HG02642 (cell line): Measurements from ENCODE around the gene EEFSEC.

Source experiments
- ATAC-seq: cut with Tn5 transposase; IDR thresholded peaks from one replicate; pipeline ENCODE4 v1.9.1; 2021; ENCODE audit warnings: mild to moderate bottlenecking; ENCODE audit not compliant: unreplicated experiment, poor library complexity

Gene EEFSEC

DNA sequence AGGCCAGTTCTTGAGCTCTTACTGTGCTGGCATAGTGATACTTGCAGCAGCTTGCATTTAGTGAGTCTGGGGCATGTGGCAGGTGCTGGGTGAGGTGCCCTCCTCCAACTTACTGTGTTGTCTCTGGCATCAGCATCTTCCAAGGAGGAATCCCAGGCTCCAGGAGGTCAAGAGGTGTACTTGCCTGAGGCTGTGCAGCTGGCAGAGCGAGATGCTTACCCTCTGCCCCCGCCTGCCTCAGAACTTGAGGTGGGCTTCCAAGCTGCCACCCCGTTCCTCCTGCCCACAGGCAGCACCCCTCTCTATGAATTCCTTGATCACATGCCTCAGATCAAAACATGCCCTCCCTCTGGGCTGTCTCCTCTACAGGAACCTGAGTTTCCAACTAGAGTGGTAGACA is 86.0 kb downstream of the EEFSEC start:
- ATAC-seq: no peak

- no peak for ATAC-seq
These were observed 87.0 kb downstream of the EEFSEC start for GRCh38 chr3:128240232-128240631.

DNA sequence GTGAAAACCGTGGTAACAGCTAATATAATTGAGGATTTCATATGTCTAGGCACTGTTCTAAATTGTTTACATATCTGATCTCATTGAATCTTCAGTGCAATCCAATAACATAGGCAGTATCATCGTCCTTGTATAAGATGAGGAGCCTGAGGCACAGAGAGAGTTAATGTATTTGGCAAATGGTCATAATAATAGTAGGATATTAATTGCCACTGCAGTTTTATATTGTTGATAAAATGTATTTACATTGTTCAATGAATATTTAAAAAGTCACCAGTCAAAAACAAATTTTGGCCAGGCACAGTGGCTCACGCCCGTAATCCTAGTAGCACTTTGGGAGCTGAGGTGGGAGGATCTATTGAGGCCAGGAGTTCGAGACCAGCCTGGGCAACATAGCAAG is 88.5 kb downstream of the EEFSEC start:
- no peak for ATAC-seq

DNA sequence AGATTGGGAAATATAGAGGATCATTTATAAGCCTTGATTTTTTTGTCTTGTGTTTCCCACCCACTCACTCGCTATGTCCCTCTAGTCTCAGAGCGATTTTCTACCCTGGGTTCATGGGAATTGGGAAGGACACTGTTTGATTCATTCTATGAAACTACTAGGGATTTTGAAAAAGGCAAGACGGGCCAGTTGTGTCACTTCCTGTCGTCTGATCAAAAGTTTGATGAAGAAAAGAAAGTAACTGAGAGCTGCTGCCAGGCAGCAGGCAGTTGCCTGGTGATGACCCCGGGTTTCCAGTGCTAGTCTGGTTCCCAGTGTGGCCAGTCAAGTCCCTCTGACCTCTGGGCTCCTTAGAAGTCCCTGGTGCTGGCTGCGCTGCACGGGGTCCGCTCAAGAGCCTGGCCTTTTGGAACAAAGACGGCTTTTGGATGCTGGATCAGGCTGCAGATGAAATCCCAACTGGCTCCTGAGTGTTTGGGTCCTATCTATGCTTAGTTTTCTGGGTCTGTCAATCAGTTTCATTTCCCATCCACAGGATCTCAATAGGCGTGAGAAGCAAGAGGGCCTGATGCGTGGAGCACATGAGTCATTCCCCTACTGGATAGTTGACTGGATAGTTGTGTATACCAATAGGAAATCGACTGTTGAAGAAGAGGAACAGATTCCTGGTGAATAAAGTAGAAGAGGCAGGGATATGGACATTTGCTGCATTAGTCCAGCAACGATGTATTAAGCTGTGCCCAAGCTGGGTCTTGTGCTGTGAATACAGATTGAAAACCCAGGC is 89.7 kb downstream of the EEFSEC start:
- no peak for ATAC-seq

GRCh38 chr3:128243602-128244504 is 90.6 kb downstream of the EEFSEC start:
- ATAC-seq: no peak

DNA sequence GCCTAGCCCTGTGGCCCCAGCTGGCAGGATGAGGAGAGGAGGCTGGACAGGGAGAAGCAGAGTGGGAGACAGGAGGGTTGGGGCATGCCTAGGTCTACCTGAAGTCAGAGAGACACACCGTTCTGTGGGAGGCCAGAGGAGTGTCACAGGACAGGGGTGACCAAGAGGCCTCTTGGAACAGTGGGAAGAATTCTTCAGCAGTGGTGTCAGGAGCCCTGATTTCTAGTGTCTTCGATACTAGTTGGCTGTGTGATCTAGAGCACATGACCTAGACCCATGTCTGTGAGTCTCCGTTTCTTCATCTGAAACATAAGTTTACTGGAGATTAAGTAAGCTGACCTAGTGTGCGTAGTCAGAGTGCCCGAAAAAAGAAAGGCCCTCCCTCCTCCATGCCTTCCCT is 92.2 kb downstream of the EEFSEC start:
- ATAC-seq: no peak

GRCh38 chr3:128247666-128248409 is 94.6 kb downstream of the EEFSEC start:
- no peak for ATAC-seq

DNA sequence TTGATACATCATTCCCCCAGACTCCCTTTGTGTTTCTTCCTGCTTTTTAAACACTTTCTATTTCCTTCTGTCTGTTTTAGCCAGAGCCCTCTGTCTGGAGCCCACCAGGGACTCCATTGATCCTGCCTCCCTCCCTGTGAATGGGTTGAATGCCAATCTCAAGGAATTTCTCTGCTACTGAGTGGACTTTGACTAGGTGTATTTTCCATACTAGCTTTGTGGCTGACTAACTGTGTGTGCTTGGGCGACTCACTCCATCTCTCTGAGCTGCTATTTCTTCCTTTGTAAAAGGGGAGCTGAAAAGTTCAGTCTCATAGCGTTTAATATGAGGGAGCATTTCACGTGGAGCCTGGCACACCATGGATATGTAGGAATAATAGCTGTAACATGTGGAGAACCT is 98.8 kb downstream of the EEFSEC start:
- ATAC-seq: no peak

DNA sequence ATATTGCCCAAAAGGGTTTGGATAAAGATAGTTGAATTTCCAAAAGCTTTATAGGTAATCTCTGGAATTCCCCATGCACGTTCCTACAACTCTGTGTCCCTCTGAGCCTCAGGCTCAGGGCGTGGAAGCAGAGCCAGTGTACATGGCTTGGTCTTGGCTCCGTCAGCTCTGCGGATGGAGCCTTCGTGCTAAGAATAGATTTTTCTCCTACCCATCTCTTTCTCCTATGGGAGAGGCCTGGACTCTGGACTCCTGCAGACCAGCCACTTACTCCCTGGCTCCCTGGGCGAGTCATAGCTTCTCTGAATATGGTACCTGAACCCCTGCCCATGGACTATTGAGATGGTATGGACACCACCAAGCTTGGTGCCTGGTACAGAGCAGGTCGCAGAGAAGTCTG is 99.9 kb downstream of the EEFSEC start:
- no peak for ATAC-seq

DNA sequence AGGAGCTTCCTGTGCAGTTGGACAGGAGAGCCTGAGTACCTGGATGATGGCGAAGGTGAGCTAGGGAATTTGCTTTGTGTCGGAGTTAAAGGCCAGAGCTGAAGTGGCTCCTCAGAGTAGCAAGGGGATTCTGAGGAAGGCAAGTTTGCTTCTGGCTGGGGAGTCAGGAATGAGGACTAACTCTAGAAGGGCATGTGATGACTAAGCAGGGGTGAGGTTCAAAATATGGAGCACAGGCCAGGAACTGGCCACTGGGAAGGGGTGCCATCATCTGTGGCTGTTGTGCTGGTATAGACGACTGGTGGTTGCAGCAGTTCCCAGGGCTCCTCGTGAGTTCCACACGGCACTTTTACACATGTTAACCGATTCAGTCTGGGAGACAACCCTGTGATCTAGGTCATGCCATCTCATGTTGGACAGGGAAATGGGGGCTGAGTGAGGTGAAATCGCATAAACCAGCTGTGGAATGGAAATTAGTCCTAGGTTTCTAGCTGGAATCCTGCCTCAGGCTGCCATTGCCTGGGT is 100.8 kb downstream of the EEFSEC start:
- ATAC-seq: no peak

DNA sequence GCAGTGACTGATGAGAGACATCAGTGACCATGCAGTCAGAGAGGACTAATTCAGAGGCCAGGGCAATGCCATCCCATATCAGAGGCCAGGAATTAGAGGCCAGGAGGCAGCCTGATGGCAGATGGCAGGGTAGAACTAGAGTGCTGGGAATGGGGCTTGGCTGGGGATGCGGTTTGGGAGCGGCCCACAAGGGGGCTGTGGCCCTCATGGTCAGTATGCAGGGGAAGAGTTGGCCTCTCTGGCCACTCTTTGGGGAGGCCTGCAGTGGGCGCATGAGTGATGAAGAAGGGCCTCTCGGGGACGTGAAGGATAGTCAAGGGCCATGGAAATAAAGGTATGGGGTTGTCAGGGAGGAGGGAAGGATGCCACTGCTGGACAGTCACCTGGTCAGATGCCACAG is 101.7 kb downstream of the EEFSEC start:
- no peak for ATAC-seq

- ATAC-seq: no peak
These were observed 102.8 kb downstream of the EEFSEC start for GRCh38 chr3:128256131-128256530.

DNA sequence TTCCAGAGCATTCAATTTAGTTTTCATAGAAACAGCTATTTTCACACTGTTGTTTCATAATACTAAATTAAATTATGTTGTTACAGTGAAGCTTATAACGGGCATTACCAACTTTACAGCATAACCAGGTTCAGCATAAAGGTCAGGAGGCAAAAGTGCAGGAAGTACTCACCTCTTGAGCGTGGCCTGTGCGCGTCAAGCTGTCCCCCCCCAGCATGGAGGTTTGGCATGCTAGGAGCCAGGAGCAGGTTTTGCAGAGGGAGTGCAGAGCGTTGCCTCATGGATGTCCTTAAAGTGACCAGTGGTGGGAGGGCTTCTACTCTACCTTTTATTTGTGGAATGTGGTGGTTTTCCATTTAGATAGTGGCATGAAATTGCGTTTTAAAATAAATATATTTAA is 104.4 kb downstream of the EEFSEC start:
- no peak for ATAC-seq

DNA sequence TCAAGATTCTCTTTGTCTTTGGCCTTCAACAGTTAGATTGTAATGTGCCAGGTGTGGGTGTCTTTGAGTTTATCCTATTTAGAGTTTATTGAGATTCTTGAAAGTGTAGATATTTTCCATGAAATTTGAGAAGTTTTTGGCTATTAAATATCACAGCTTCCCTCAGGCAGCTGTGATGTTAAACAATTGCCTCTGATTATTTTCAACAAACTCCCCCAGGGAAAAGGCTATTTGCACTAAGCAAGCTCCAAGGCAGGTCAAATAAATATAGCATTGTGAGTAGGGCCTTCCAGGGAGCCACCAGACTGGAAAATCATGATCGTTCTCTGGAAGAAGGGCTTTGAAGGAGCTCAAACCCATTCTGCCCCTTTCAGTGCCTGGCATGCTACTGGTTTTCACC is 107.0 kb downstream of the EEFSEC start:
- ATAC-seq: no peak

DNA sequence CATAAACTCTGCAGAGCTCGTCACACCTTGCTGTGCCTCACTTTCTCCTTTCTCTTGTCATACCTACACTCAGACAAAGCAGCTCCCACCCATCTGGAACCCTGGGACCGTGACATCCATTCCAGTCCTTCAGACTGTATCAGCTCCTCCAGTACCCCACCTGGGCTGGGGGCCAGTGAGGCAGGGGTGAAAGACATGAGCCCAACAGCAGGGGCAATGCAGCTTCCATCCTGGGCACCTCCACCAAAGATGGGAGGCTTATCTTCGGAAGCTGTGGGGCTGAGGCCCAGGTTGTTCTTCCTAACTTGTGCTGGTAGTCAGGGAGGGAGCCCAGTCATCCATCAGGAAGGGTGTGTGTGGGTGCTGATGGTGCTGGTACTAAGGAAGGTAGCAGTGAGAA is 109.2 kb downstream of the EEFSEC start:
- ATAC-seq: no peak

DNA sequence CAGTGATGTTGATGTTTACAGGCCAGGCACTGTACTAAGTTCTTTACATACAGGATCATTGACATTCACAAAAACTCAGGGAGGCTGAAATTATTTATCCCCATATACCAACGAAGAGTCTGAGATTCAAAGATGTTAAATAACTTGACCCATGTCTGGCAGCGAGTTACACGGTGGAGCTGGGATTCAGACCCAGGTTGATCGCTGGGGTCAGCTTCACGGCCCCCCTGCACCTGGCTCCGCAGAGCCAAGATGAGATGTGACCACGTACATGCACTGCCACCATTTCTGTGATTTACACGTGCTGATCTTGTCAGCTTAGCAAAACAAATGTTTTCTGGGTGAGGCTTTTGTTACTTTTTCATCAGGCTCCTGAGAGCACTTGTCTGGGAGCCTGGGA is 109.8 kb downstream of the EEFSEC start:
- no peak for ATAC-seq

DNA sequence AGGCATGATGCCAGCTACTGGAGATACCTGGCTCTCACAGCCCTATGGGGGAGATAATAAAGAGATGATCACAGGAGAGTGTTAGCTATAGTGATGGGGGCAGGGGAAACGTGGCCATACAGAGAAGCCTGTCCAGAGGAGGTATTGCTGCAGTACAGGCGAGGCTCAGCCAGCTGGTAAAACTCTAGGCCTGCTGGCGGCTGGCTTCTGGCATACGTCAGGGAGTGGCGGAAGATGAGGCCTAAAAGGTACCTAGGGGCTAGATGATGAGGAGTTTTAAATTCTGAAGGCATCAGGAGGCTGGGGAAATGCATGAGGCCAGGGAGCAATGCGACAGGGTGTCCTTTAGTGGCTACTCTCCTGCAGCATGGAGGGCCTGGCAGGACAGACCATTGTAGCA is 110.7 kb downstream of the EEFSEC start:
- no peak for ATAC-seq

DNA sequence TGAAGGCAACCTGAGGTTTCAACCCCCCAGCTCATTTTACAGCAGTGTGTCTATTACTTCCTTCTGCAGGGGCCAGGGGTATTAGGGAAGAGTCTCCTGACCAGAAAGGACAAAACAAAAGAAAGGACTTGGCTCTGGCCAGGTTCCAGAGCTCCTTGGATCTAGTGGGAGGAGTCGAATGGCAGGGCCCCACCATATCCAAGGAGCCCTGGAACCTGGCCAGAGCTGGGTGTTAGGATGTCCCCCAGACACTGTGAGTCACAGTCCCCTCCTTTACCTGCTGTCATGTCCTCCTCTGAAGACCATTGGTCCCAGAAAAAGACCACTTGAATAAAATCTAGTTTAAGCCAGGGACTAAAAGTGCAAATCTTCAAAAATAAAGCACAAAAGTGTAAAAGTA is 113.2 kb downstream of the EEFSEC start:
- no peak for ATAC-seq

GRCh38 chr3:128267541-128267940 is 114.3 kb downstream of the EEFSEC start:
- ATAC-seq: no peak

DNA sequence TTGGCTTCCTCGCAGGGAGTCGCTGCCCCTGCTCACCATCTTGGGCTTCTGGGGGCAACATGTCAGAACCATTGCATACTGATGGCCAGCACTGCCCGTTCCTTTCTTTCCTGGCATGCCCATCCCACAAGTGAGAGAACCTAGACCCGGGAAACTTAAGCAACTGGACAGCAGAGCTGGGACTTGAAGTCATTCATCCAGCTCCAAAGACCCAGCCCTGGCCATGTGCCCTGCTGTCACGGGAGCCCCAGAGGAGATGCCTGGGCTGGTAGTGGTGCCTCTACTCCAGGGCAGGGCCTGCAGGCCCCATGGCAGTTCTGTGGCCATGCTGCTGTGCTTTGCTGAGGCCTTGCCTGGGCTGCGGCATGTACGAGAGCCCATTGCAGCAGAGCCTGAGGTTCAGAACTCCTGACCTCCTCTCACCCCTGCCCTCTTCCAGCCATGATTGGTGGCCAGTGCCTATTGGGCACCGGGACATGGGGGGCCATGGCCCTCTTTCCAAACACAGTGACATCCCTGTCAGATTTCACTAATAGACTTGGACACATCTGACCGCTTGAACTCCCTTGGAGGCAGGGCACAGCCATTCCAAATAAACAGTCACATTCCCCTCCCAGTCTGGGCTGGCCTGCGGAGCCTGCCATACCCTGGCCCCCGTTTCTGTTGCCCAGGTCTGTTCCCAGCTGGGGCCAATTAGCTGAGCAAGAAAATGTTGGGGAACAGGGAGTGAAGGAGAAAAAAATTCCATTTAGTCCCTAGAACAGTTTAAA is 115.9 kb downstream of the EEFSEC start:
- ATAC-seq: no peak
